Common myeloid progenitor, CD34-positive (primary cell): ENCODE results near the gene MPEG1.

Source experiments
- CTCF ChIA-PET: fragments of 350-600 bp; sonication (Branson Sonifier 250); formaldehyde crosslinking; loops from one replicate; lab custom pipeline; 2021; ENCODE audit warnings: antibody characterized with exemption; lab: Charles Lee
- POLR2A ChIA-PET: fragments of 350-600 bp; sonication (Branson Sonifier 250); formaldehyde crosslinking; loops from one replicate; lab custom pipeline; 2021; ENCODE audit warnings: antibody characterized with exemption; lab: Charles Lee
- DNase-seq, 3 donors: peaks; one replicate each; pipeline versions ENCODE4 v3.0.0 to v3.0.0-alpha.2; 2013
- H3K27ac ChIP-seq, 2 experiments: 1 replicate in 1 of 2; 2 replicates in 1 of 2; pipeline ENCODE4 v1.7.0; 2013; ENCODE audit warnings: inconsistent platforms in 2 of 2, low read length in 2 of 2, mild to moderate bottlenecking in 2 of 2, low read depth in 1 of 2, moderate library complexity in 1 of 2; ENCODE audit not compliant: severe bottlenecking in 2 of 2, insufficient read depth in 1 of 2, poor library complexity in 1 of 2
- H3K27me3 ChIP-seq, 5 experiments: replicated peaks in 2 of 5; 1 replicate in 3 of 5; 2 replicates in 2 of 5; pipeline versions ENCODE4 v1.6.1 to v1.7.0; 2013; ENCODE audit warnings: low read length in 4 of 5, mild to moderate bottlenecking in 2 of 5, moderate library complexity in 2 of 5, inconsistent platforms in 1 of 5; ENCODE audit not compliant: insufficient read depth in 5 of 5, control insufficient read depth in 4 of 5
- H3K36me3 ChIP-seq, 4 experiments: 1 replicate in 2 of 4; 2 replicates in 2 of 4; pipeline versions ENCODE4 v1.6.1 to v1.7.0; 2013; ENCODE audit warnings: low read length in 3 of 4, control low read depth in 1 of 4, mild to moderate bottlenecking in 1 of 4; ENCODE audit not compliant: control insufficient read depth in 4 of 4, insufficient read depth in 4 of 4
- H3K4me1 ChIP-seq, 4 experiments: 1 replicate in 3 of 4; 2 replicates in 1 of 4; pipeline versions ENCODE4 v1.6.1 to v1.7.1; 2013; ENCODE audit warnings: low read length in 3 of 4, mild to moderate bottlenecking in 3 of 4, control low read depth in 1 of 4, inconsistent platforms in 1 of 4, moderate library complexity in 1 of 4; ENCODE audit not compliant: control insufficient read depth in 4 of 4, insufficient read depth in 4 of 4; ENCODE audit errors: control extremely low read depth in 1 of 4
- H3K4me3 ChIP-seq, 7 experiments: 1 replicate in 4 of 7; 2 replicates in 3 of 7; pipeline versions ENCODE4 v1.5.1 to v1.7.0; 2013; ENCODE audit warnings: mild to moderate bottlenecking in 7 of 7, low read length in 6 of 7, moderate library complexity in 6 of 7, inconsistent platforms in 2 of 7, low read depth in 2 of 7, control low read depth in 1 of 7; ENCODE audit not compliant: insufficient read depth in 4 of 7, control insufficient read depth in 1 of 7; ENCODE audit errors: extremely low read depth in 1 of 7
- H3K9me3 ChIP-seq, 5 experiments: 1 replicate in 4 of 5; 2 replicates in 1 of 5; pipeline versions ENCODE4 v1.6.1 to v1.7.1; 2013; ENCODE audit warnings: low read length in 4 of 5, mild to moderate bottlenecking in 2 of 5, inconsistent platforms in 1 of 5, low read depth in 1 of 5, moderate library complexity in 1 of 5; ENCODE audit not compliant: control insufficient read depth in 4 of 5, insufficient read depth in 2 of 5; ENCODE audit errors: control extremely low read depth in 1 of 5
- WGBS: methylation state at CpG from one replicate; pipeline ENCODE4 v1.1.5; 2013; ENCODE audit not compliant: insufficient coverage; 5-methylcytosine and 5-hydroxymethylcytosine counted together

The MPEG1 gene

GRCh38 chr11:59180907-59181306 lies 31.8 kb downstream of the MPEG1 start:
- Histone ChIP-seq H3K4me1 (no peaks in the 10 kb centered on the region), H3K36me3 (no peaks in the 10 kb centered on the region), H3K9me3 (peaks cover 0 to 9% (median 5%) of the 10 kb centered on the region in 5 experiments), H3K4me3 (no peak overlapping the region), H3K27me3 (peaks cover 0 to 4% (median 0%) of the 10 kb centered on the region in 5 experiments), H3K27ac (no peak overlapping the region)
- 100% methylated on average over 1 of the region's 2 CpGs for WGBS
- ChIA-PET POLR2A (no interaction called here), CTCF (interaction anchor here (0.7 to 18.7 kb wide), 10 partner anchors 9 to 157 kb away, joined by 3 to 259 read pairs (median 4); partner anchors contain the start of genes DTX4 and MPEG1)
- DNase-seq, result no peak

DNA sequence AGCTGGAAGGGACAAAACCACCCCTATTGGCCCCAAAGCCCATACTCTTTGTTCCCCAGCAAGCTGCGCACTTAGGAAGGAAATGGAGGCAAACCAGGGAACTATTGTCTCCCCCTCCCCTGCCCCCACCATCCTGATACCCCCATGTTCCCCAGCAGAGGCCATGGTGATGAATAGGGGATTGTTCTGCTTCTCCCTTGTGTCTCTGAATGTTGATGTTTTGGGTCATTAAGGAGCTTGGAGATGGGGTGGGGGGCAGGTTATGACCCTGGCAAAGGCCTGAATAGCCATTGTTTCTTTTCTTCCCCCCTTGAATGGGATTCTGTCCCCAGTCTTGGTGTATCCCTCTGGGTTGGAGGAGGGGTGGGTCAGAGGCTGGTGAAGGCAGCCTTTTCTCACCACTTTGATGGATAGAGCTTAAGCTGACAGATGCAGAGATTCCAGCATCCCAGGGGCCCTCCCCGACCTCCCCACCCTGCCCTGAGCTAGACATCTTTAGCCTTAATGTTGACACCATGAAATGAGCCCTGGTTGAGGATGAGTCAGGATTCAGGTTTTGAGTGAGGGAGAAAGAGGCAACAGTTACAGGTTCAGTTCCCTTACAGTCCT lies 32.5 kb downstream of the MPEG1 start:
- POLR2A ChIA-PET, result no interaction called here
- DNase-seq, result no peak
- Histone ChIP-seq H3K4me1 (no peaks in the 10 kb centered on the region), H3K27me3 (peaks cover 0 to 6% (median 2%) of the 10 kb centered on the region in 5 experiments), H3K9me3 (peaks cover 0 to 9% (median 5%) of the 10 kb centered on the region in 5 experiments), H3K27ac (no peak overlapping the region), H3K36me3 (no peaks in the 10 kb centered on the region), H3K4me3 (no peak overlapping the region)
- 88% methylated on average over 1 of the region's 2 CpGs for WGBS
- CTCF ChIA-PET, result interaction anchor here (0.7 to 18.7 kb wide), 10 partner anchors 9 to 157 kb away, joined by 3 to 259 read pairs (median 4); partner anchors contain the start of genes DTX4 and MPEG1

GRCh38 chr11:59179121-59179520 lies 33.6 kb downstream of the MPEG1 start:
- ChIA-PET POLR2A (no interaction called here), CTCF (interaction anchor here (18.7 kb wide), 1 partner anchor 28 kb away, joined by 259 read pairs; the partner anchor contains the start of gene MPEG1)
- H3K27me3 ChIP-seq, result peaks cover 0 to 16% (median 10%) of the 10 kb centered on the region in 5 experiments
- no peaks in the 10 kb centered on the region for H3K36me3 ChIP-seq
- no peak for DNase-seq
- H3K27ac ChIP-seq, result no peak overlapping the region
- 100% methylated on average over 1 of the region's 2 CpGs for WGBS
- no peak overlapping the region for H3K4me3 ChIP-seq
- peaks cover 0 to 9% (median 5%) of the 10 kb centered on the region in 5 experiments for H3K9me3 ChIP-seq
- no peaks in the 10 kb centered on the region for H3K4me1 ChIP-seq

- peaks cover 0 to 24% (median 17%) of the 10 kb centered on the region in 5 experiments for H3K27me3 ChIP-seq
- POLR2A ChIA-PET, result no interaction called here
- H3K4me3 ChIP-seq, result no peak overlapping the region
- CTCF ChIA-PET, result interaction anchor here (2.4 to 18.7 kb wide), 3 partner anchors 9 to 28 kb away, joined by 7 to 259 read pairs (median 76); partner anchors contain the start of gene MPEG1
- DNase-seq, result no peak
- H3K4me1 ChIP-seq, result peaks cover 0 to 1% (median under 1%) of the 10 kb centered on the region in 4 experiments
- no peaks in the 10 kb centered on the region for H3K36me3 ChIP-seq
- H3K27ac ChIP-seq, result no peak overlapping the region
- H3K9me3 ChIP-seq, result peaks cover 0 to 9% (median 5%) of the 10 kb centered on the region in 5 experiments
Observed at GRCh38 chr11:59178402-59178801, 34.3 kb downstream of the MPEG1 start.

DNA sequence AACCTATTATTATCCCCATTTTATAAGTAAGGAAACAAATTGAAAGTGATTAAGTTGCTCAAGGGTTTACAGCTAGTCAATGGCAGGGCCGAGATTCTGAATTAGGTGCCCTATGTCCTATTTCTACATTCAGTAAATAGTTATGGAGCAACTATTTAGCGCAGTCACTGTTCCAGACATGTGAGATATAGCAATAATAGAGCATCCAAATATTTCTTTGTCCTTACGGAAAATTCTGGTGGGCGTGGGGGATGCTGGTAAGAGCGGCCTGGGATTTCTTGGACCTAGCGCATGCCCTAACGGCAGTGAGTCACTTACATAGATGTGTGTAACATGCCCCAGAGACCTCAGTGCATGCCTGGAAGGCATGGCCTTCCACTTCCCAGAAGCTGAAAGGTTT lies 36.4 kb downstream of the MPEG1 start:
- DNase-seq, result no peak
- 97% methylated on average over 7 of the region's 7 CpGs for WGBS
- Histone ChIP-seq H3K4me1 (peaks cover 0 to 20% (median 16%) of the 10 kb centered on the region in 4 experiments), H3K27me3 (peaks cover 0 to 34% (median 23%) of the 10 kb centered on the region in 5 experiments), H3K4me3 (no peak overlapping the region), H3K27ac (no peak overlapping the region), H3K36me3 (no peaks in the 10 kb centered on the region), H3K9me3 (peaks cover 0 to 9% (median 5%) of the 10 kb centered on the region in 5 experiments)
- POLR2A ChIA-PET, result no interaction called here
- CTCF ChIA-PET, result interaction anchor here (2.4 to 18.7 kb wide), 4 partner anchors 11 to 254 kb away, joined by 7 to 259 read pairs (median 44); partner anchors contain the start of gene MPEG1

GRCh38 chr11:59175091-59175501 lies 37.6 kb downstream of the MPEG1 start:
- no peak overlapping the region for H3K4me3 ChIP-seq
- no peaks in the 10 kb centered on the region for H3K36me3 ChIP-seq
- H3K4me1 ChIP-seq, result peaks cover 0 to 21% (median 16%) of the 10 kb centered on the region in 4 experiments
- ChIA-PET CTCF (interaction anchor here (0.8 to 18.7 kb wide), 7 partner anchors 13 to 255 kb away, joined by 3 to 259 read pairs (median 6); partner anchors contain the start of gene MPEG1), POLR2A (interaction anchor here (1.0 kb wide), 1 partner anchor 28 kb away, joined by 4 read pairs; no protein-coding TSS in a partner anchor)
- H3K27me3 ChIP-seq, result peaks cover 0 to 34% (median 23%) of the 10 kb centered on the region in 5 experiments
- DNase-seq, result no peak
- 92% methylated on average over 3 of the region's 4 CpGs for WGBS
- no peak overlapping the region for H3K27ac ChIP-seq
- H3K9me3 ChIP-seq, result peaks cover 0 to 9% (median 5%) of the 10 kb centered on the region in 5 experiments

DNA sequence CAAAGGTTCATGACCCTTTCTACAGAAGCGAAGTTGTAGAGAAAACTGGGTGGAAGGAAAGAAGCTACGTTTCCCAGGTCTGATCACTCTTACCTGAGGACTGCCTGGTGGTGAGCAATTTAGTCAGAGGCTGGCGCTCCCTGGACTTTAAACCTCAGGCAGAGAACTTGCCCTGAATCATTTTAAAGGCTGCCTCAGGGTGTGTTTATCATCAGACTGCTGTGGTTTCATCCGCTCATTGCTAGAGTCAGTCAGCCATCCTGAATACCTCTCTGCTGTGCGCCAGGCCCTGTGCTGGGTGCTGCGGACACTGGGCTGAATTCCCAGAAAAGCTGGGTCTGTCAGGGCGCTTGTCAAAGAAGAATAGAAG lies 38.1 kb downstream of the MPEG1 start:
- DNase-seq, result no peak
- CTCF ChIA-PET, result interaction anchor here (0.8 to 18.7 kb wide), 6 partner anchors 13 to 255 kb away, joined by 3 to 259 read pairs (median 8); partner anchors contain the start of gene MPEG1
- H3K4me1 ChIP-seq, result peaks cover 0 to 21% (median 16%) of the 10 kb centered on the region in 4 experiments
- H3K36me3 ChIP-seq, result no peaks in the 10 kb centered on the region
- H3K9me3 ChIP-seq, result peaks cover 0 to 8% (median 5%) of the 10 kb centered on the region in 5 experiments
- POLR2A ChIA-PET, result interaction anchor here (1.0 kb wide), 1 partner anchor 29 kb away, joined by 4 read pairs; no protein-coding TSS in a partner anchor
- peaks cover 0 to 34% (median 23%) of the 10 kb centered on the region in 5 experiments for H3K27me3 ChIP-seq
- H3K27ac ChIP-seq, result no peak overlapping the region
- WGBS, result 86% methylated on average over 7 of the region's 7 CpGs
- no peak overlapping the region for H3K4me3 ChIP-seq
